H9 (cell line): ENCODE data around the gene PPM1H. TPM values are rescaled to one million over a fixed set of nuclear protein-coding genes. Genes with fewer than 3 reads are reported as not detected.

Experiments used
- DNase-seq: peaks from one replicate; pipeline ENCODE4 v3.0.0-alpha.2; 2017
- H2AFZ ChIP-seq: one replicate; pipeline ENCODE4 v1.6.1; 2013; ENCODE audit warnings: mild to moderate bottlenecking, low read length, control low read depth, moderate library complexity
- H2AK5ac ChIP-seq: 2 replicates; pipeline ENCODE4 v1.6.1; 2013; ENCODE audit warnings: low read length, control low read depth, mixed read lengths; ENCODE audit not compliant: insufficient read length
- H2BK120ac ChIP-seq: one replicate; pipeline ENCODE4 v1.6.1; 2013; ENCODE audit warnings: low read depth, mild to moderate bottlenecking, low read length, control low read depth, inconsistent platforms; ENCODE audit not compliant: poor library complexity, severe bottlenecking
- H2BK12ac ChIP-seq: 2 replicates; pipeline ENCODE4 v1.6.1; 2013; ENCODE audit warnings: low read length, control low read depth, mixed read lengths, low read depth; ENCODE audit not compliant: insufficient read length
- H2BK15ac ChIP-seq: 2 replicates; pipeline ENCODE4 v1.6.1; 2013; ENCODE audit warnings: low read depth, low read length, control low read depth
- H2BK20ac ChIP-seq: one replicate; pipeline ENCODE4 v1.6.1; 2013; ENCODE audit warnings: low read depth, mild to moderate bottlenecking, low read length, control low read depth, inconsistent platforms; ENCODE audit not compliant: poor library complexity, severe bottlenecking
- H2BK5ac ChIP-seq: 2 replicates; pipeline ENCODE4 v1.6.1; 2013; ENCODE audit warnings: low read length, control low read depth, mixed read lengths; ENCODE audit not compliant: insufficient read length
- H3K14ac ChIP-seq: 2 replicates; pipeline ENCODE4 v1.6.1; 2013; ENCODE audit warnings: low read length, control low read depth; ENCODE audit not compliant: insufficient read depth
- H3K18ac ChIP-seq: 2 replicates; pipeline ENCODE4 v1.6.1; 2013; ENCODE audit warnings: low read depth, mild to moderate bottlenecking, mixed read lengths, low read length, control low read depth; ENCODE audit not compliant: insufficient read length
- H3K23ac ChIP-seq: 2 replicates; pipeline ENCODE4 v1.6.1; 2013; ENCODE audit warnings: low read length, control low read depth, mixed read lengths, low read depth; ENCODE audit not compliant: insufficient read length
- H3K23me2 ChIP-seq: 2 replicates; pipeline ENCODE4 v1.6.1; 2013; ENCODE audit warnings: low read depth, mild to moderate bottlenecking, mixed read lengths, low read length, control low read depth; ENCODE audit not compliant: insufficient read length, poor library complexity, severe bottlenecking
- H3K27ac ChIP-seq: 2 replicates; pipeline ENCODE4 v1.5.1; 2013; ENCODE audit warnings: low read length, control low read depth, mixed read lengths, low read depth; ENCODE audit not compliant: insufficient read length
- H3K27me3 ChIP-seq: 2 replicates; pipeline ENCODE4 v1.6.1; 2013; ENCODE audit warnings: low read length, control low read depth, inconsistent platforms; ENCODE audit not compliant: insufficient read depth
- H3K4ac ChIP-seq: 2 replicates; pipeline ENCODE4 v1.6.1; 2013; ENCODE audit warnings: low read depth, mild to moderate bottlenecking, control low read depth, inconsistent platforms, low read length, moderate library complexity
- H3K4me1 ChIP-seq: 2 replicates; pipeline ENCODE4 v1.6.1; 2013; ENCODE audit warnings: low read length, control low read depth, inconsistent platforms; ENCODE audit not compliant: insufficient read depth
- H3K4me2 ChIP-seq: 2 replicates; pipeline ENCODE4 v1.6.1; 2013; ENCODE audit warnings: low read length, control low read depth, mixed read lengths; ENCODE audit not compliant: insufficient read length, insufficient read depth
- H3K56ac ChIP-seq: 2 replicates; pipeline ENCODE4 v1.6.1; 2013; ENCODE audit warnings: low read depth, mild to moderate bottlenecking, mixed read lengths, low read length, control low read depth; ENCODE audit not compliant: insufficient read length
- H3K79me1 ChIP-seq: 2 replicates; pipeline ENCODE4 v1.6.1; 2013; ENCODE audit warnings: low read depth, mild to moderate bottlenecking, moderate library complexity, low read length, control low read depth, inconsistent platforms; ENCODE audit not compliant: insufficient read depth, poor library complexity, severe bottlenecking
- H3K79me2 ChIP-seq: 2 replicates; pipeline ENCODE4 v1.6.1; 2013; ENCODE audit warnings: low read length, control low read depth, inconsistent platforms; ENCODE audit not compliant: insufficient read depth
- H3K9ac ChIP-seq: 2 replicates; pipeline ENCODE4 v1.6.1; 2013; ENCODE audit warnings: low read length, control low read depth, mixed read lengths; ENCODE audit not compliant: insufficient read length; ENCODE audit errors: extremely low read depth
- H3K9me3 ChIP-seq: one replicate; pipeline ENCODE4 v1.6.1; 2013; ENCODE audit warnings: low read depth, low read length, inconsistent platforms; ENCODE audit not compliant: control insufficient read depth
- H3T11ph ChIP-seq: one replicate; pipeline ENCODE4 v1.6.1; 2013; ENCODE audit warnings: mild to moderate bottlenecking, low read length, control low read depth, inconsistent platforms
- H4K20me1 ChIP-seq: one replicate; pipeline ENCODE4 v1.6.1; 2013; ENCODE audit not compliant: control insufficient read depth, insufficient read length, insufficient read depth
- H4K5ac ChIP-seq: 2 replicates; pipeline ENCODE4 v1.6.1; 2013; ENCODE audit warnings: low read depth, mild to moderate bottlenecking, mixed read lengths, low read length, control low read depth; ENCODE audit not compliant: insufficient read length
- H4K8ac ChIP-seq: replicated peaks from 2 replicates; pipeline ENCODE4 v1.6.1; 2013; ENCODE audit warnings: low read length, control low read depth, mixed read lengths, low read depth; ENCODE audit not compliant: insufficient read length
- H4K91ac ChIP-seq: 2 replicates; pipeline ENCODE4 v1.6.1; 2013; ENCODE audit warnings: low read depth, mild to moderate bottlenecking, moderate library complexity, mixed read lengths, low read length, control low read depth; ENCODE audit not compliant: insufficient read length
- H3K27ac Mint-ChIP-seq, 3 experiments: 2 replicates in 2 of 3; 3 replicates in 1 of 3; pipeline ENCODE4 v1.8.0; 2020 to 2021; ENCODE audit warnings: mixed read lengths in 3 of 3, mild to moderate bottlenecking in 1 of 3, moderate library complexity in 1 of 3
- H3K27me3 Mint-ChIP-seq: 2 replicates; pipeline ENCODE4 v1.8.0; 2021; ENCODE audit warnings: low read depth, mild to moderate bottlenecking, moderate library complexity, mixed read lengths
- H3K36me3 Mint-ChIP-seq, 3 experiments: 2 replicates in 2 of 3; 3 replicates in 1 of 3; pipeline ENCODE4 v1.8.0; 2020 to 2021; ENCODE audit warnings: low read depth in 3 of 3, mixed read lengths in 3 of 3; ENCODE audit not compliant: insufficient read depth in 1 of 3
- H3K4me1 Mint-ChIP-seq, 2 experiments: 2 replicates each; pipeline ENCODE4 v1.8.0; 2020; ENCODE audit warnings: mixed read lengths in 2 of 2
- H3K4me3 Mint-ChIP-seq, 2 experiments: 2 replicates in 1 of 2; 3 replicates in 1 of 2; pipeline ENCODE4 v1.8.0; 2020 to 2021; ENCODE audit warnings: mild to moderate bottlenecking in 2 of 2, mixed read lengths in 2 of 2, moderate library complexity in 1 of 2
- H3K9me3 Mint-ChIP-seq, 2 experiments: 2 replicates in 1 of 2; 3 replicates in 1 of 2; pipeline ENCODE4 v1.8.0; 2020; ENCODE audit warnings: mild to moderate bottlenecking in 2 of 2, mixed read lengths in 2 of 2, moderate library complexity in 1 of 2
- CTCF ChIP-seq: fragments of 200-600 bp; sonication (generic); conservative IDR thresholded peaks from 3 replicates; pipeline ENCODE4 v1.8.0; 2021; ENCODE audit warnings: antibody characterized with exemption, mild to moderate bottlenecking
- WGBS: extraction: QIAGEN DNeasy Blood & Tissue Kit; methylation state at CpG from one replicate; pipeline ENCODE4 v1.1.7; 2013; ENCODE audit warnings: missing lambda C conversion rate, low lambda C conversion rate, mixed read lengths; ENCODE audit not compliant: insufficient read length; ENCODE audit errors: extremely low coverage; 5-methylcytosine and 5-hydroxymethylcytosine counted together
- total RNA-seq: library from RNA; stranded (reverse); gene quantifications from 2 replicates; pipeline ENCODE4 v1.2.1, GENCODE V29; 2021

PPM1H gene
- total RNA-seq, 1 experiment from 2014 or later: 22.1 TPM

- Histone ChIP-seq H3K9ac (no peak overlapping the region), H3K9me3 (no peaks in the 10 kb centered on the region), H4K20me1 (no peaks in the 10 kb centered on the region), H3K18ac (no peak overlapping the region), H3K56ac (no peak overlapping the region), H3K79me1 (no peaks in the 10 kb centered on the region), H2BK5ac (no peak overlapping the region), H2BK12ac (no peak overlapping the region), H3K4me2 (no peak overlapping the region), H3K23ac (no peak overlapping the region), H3K14ac (no peak overlapping the region), H3K23me2 (no peaks in the 10 kb centered on the region), H4K8ac (no peak overlapping the region), H2AK5ac (no peak overlapping the region), H2BK15ac (no peak overlapping the region), H2BK20ac (no peak overlapping the region), H3K79me2 (no peaks in the 10 kb centered on the region), H3T11ph (no peak overlapping the region), H2AFZ (no peak overlapping the region), H3K4me1 (no peaks in the 10 kb centered on the region; the same call in 1 of the 2 replicates), H4K5ac (no peak overlapping the region), H4K91ac (no peak overlapping the region), H3K27me3 (no peaks in the 10 kb centered on the region), H2BK120ac (no peak overlapping the region), H3K27ac (no peak overlapping the region), H3K4ac (peak overlapping the region; percentile 48; the same call in 1 of the 2 replicates)
- Mint-ChIP-seq H3K27me3 (no peaks in the 10 kb centered on the region), H3K4me1 (peaks cover 21 to 24% of the 10 kb centered on the region in 2 experiments), H3K4me3 (no peak overlapping the region), H3K27ac (peak overlapping the region in 2 of 3 experiments; percentile 3 to 46; a peak in 4 of 7 replicates), H3K9me3 (no peaks in the 10 kb centered on the region), H3K36me3 (peaks cover 0 to 11% (median 3%) of the 10 kb centered on the region in 3 experiments; a peak in 4 of 7 replicates)
- WGBS: no CpG with 5 or more reads among the region's 25 CpGs
- peak; percentile 98 for TF ChIP-seq CTCF
- peak; percentile 85 for DNase-seq
Measured at GRCh38 chr12:62793256-62794217, 141.4 kb downstream of the PPM1H start.
